ENCODE measurements around the gene ZBTB47.

The ZBTB47 gene

DNA sequence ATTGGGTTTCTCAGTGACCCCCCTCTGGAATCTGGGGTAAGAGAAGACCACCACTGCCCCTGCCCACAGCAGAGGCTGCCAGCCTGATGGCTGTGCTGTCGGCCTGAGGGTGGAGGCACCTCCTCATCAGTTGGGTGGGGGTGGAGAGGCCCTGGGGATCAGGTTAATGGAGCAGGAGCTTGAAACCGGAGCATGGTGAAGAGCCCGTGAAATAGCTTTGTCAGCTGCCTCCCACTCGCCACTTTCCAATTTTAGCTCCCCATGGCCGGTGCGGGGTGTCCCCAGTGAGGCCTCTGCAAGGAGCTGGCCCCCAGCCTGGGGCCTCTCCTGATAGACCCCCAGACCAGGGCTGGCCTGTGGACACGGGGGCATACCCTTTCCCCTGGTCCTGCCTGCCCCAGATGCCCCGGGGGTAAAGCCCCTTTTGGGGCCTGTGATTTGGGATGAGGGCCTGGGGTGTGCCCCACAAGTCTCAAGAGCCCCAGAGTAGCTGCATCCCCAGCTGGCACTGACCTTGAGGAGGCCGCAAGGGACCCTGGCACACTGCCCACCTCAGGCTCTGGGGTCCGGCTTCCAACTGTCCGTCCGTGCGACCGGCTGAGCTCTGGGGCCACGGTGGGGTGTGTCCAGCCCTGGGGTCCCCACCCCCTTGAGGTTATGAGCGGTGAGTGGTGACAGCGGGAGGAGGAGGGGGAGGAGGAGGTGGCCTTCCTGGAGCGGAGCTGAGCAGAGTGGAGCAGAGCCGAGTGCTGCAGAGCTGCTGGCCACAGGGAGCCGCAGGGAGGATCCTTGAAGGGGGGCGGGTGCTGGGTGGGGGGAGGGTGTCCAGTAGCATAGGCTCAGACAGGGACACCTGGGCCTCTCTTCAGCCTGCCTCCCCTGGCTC, 48.8 kb downstream of the ZBTB47 start, which contains the start of gene HHATL:
TSS of gene HHATL (minus strand) at position 733 of the 886 bp plus-strand sequence. CDS start 1,972 bp downstream, outside the sequence.
- DNase-seq (ENCODE audit: insufficient read length, low spot score) (no peak), FAIRE-seq (no peak)

DNA sequence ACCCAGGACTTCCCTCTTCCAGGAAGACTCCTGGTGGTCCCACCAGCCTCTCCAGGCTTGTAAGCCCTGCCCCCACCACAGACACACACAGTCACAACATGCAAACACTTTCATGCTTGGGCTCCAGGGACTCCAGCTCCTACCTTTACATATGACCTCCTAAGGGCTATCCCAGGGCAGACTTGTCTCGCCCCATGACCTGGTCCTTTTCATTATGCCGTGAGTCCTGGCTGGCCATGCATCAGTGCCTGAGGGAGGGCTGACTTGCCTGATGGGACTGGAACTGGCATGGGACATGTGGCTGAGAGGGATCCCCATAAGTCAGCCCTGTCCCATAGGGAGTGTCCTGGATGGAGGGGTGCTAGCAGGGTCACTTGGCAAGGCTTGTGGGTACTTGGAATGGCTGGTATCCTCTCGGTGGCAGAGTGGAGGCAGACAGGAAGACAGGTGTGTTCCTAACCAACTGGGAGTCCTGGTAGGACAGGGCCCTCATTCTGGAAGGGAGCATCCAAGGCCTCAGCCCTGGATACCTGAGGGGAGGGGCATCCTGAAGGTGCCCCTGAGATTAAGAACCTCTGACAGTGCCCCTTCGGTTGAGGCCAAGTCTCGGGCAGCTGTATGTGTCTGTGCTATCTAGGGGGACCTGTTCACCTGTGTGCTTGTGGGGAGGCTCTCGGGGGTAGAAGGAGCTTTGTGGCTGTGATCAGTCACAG, 49.6 kb downstream of the ZBTB47 start:
- DNase-seq (ENCODE audit: insufficient read length, low spot score), result no peak

More for the DNA sequence above, 48.8 kb downstream of the ZBTB47 start, which contains the start of gene HHATL:
- TF ChIP-seq, protein P1, sequence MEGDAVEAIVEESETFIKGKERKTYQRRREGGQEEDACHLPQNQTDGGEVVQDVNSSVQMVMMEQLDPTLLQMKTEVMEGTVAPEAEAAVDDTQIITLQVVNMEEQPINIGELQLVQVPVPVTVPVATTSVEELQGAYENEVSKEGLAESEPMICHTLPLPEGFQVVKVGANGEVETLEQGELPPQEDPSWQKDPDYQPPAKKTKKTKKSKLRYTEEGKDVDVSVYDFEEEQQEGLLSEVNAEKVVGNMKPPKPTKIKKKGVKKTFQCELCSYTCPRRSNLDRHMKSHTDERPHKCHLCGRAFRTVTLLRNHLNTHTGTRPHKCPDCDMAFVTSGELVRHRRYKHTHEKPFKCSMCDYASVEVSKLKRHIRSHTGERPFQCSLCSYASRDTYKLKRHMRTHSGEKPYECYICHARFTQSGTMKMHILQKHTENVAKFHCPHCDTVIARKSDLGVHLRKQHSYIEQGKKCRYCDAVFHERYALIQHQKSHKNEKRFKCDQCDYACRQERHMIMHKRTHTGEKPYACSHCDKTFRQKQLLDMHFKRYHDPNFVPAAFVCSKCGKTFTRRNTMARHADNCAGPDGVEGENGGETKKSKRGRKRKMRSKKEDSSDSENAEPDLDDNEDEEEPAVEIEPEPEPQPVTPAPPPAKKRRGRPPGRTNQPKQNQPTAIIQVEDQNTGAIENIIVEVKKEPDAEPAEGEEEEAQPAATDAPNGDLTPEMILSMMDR (IDR thresholded peaks at IDR 0.05; ENCODE audit: insufficient read depth, missing control alignments), result no peak

DNA sequence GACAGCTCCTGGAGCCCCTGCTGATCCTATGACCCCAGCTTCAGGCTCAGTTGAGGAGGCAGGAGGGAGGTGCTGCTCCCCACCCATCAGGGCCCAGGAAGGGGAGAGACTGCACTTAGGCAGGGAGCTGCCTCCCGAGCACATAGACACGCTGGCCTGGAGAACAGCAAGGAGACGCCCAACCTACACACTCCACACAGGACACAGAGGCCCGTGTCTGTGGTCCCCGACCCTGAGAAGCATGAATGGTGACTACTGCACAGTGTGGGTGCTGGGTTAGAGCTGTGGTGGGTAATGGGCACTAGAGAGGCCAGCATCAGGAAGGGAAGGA, 50.2 kb downstream of the ZBTB47 start:
- no peak for FAIRE-seq
- TF ChIP-seq, protein P1 (IDR thresholded peaks at IDR 0.05; ENCODE audit: insufficient read depth, missing control alignments), result no peak

More for the DNA sequence above, 49.6 kb downstream of the ZBTB47 start:
- FAIRE-seq, result no peak
- TF ChIP-seq, protein P1 (IDR thresholded peaks at IDR 0.05; ENCODE audit: insufficient read depth, missing control alignments), result no peak

DNA sequence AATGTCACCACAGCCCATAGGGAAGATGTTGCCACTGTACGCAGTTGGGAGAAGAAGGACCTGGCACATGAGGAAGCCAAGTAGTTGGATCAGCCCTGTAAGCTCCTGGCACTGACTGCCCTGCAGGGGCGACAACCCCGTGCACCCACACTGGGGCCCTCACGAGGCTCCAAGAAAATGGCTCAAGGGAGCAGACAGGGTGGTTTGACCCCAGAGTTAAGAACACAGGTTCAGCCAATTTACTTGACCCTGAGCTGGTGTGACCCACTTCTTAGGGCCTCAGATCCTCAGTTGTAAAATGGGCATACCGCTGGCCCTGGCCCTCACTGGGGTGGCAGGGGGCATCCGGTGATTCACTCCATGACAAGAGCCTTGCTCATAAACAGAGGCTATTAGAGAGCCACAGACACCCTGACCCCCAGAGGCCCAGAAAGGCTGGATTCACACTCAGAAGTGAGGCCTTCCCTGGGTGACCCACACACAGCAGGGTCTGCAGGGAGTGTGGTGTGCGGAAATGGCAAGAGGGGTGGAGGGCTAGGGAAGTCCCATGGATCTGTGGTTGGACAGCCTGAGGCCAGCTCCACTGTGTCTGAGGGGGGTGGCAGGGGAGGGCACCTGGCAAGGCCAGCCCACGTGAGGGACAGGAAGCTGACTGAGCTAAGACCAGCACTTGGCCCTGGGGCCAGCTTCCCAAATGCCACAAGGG, 50.8 kb downstream of the ZBTB47 start:
- no peak for FAIRE-seq
- TF ChIP-seq, protein P1 (IDR thresholded peaks at IDR 0.05; ENCODE audit: insufficient read depth, missing control alignments), result no peak
- no peak for DNase-seq (ENCODE audit: insufficient read length, low spot score)

More for the DNA sequence above, 50.2 kb downstream of the ZBTB47 start:
- DNase-seq (ENCODE audit: insufficient read length, low spot score), result no peak

DNA sequence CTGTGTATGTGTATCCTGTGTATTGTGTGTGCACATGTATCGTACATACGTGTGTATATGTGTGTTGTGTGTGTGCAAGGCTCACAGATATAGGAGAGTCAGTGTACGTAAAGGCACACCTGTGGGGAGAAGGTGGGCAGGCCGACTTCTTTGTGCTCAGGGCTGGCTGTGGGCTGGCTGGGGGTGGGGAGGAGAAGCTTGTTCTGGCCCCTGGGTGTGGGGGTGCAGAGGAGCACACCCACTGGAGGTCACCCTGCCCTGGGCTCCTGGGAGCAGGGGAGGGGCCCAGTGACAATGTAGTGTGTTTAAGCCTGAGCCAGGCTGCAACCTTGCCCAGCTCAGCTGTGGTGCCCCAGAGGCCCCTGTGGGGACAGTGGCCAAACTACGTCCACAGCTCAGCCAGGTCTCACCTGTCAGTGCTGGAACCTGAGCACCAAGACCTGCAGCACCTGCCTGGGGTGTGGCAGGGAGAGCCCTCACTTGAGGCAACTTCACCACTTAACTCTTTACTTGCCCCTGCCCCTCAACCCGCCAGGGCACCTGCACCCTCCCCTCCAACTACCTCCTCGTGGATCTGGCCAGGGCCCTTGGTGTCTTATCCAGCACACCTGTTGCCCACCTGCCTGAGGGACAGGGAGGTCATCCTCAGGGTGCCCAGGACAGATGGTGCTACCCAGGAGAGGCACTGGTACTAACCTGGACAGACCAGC, 51.7 kb downstream of the ZBTB47 start:
- TF ChIP-seq, protein P1 (IDR thresholded peaks at IDR 0.05; ENCODE audit: insufficient read depth, missing control alignments), result no peak
- DNase-seq (ENCODE audit: insufficient read length, low spot score), result no peak

DNA sequence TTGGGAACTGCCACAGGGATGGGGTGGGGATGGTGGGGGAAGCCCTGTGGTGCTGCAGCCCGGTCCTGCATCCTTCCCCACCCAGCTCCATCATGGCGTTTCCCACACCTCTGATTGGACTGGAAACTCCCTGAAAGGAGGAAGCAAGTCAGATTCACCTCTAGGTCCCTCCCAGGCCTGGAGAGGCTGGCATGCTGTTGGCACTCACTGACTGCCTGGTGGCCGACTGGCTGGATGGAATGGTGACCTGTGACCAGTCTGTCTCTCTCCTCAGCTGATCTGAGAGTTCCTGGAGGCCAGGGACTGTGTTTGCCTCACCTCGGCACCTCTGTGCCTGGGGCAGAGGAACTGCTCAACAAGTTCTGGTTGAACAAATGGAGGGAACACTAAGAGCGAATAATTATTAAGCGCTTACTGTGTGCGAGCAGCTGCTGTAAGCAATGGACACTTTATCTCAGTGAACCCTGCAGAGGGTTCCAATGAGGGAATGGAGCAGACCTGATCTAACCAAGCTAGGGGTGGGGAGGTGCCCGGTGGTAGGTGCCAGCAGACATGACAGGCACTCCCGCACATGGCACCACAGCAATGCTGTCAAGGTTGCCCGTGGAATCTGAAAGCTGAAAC, 52.6 kb downstream of the ZBTB47 start:
- TF ChIP-seq, protein P1 (IDR thresholded peaks at IDR 0.05; ENCODE audit: insufficient read depth, missing control alignments), result no peak
- DNase-seq (ENCODE audit: insufficient read length, low spot score), result no peak
- FAIRE-seq, result no peak

More for the DNA sequence above, 51.7 kb downstream of the ZBTB47 start:
- FAIRE-seq, result no peak
